GM19239 (cell line): ENCODE data around the gene SEPTIN3.
"Not testable (repeated sequence)": the region's sequence is repeated elsewhere in the genome, so short reads cannot be mapped to it uniquely, and the experiment has no call there.

ENCODE experiments used
- DNase-seq: peaks from one replicate; pipeline ENCODE4 v3.0.0; 2011; ENCODE audit warnings: low spot score; ENCODE audit not compliant: insufficient read length
- FAIRE-seq: peaks from 2 replicates; lab custom pipeline; 2011; peaks lifted over from hg19 to GRCh38; lab: Jason Lieb, UNC

SEPTIN3 gene

DNA sequence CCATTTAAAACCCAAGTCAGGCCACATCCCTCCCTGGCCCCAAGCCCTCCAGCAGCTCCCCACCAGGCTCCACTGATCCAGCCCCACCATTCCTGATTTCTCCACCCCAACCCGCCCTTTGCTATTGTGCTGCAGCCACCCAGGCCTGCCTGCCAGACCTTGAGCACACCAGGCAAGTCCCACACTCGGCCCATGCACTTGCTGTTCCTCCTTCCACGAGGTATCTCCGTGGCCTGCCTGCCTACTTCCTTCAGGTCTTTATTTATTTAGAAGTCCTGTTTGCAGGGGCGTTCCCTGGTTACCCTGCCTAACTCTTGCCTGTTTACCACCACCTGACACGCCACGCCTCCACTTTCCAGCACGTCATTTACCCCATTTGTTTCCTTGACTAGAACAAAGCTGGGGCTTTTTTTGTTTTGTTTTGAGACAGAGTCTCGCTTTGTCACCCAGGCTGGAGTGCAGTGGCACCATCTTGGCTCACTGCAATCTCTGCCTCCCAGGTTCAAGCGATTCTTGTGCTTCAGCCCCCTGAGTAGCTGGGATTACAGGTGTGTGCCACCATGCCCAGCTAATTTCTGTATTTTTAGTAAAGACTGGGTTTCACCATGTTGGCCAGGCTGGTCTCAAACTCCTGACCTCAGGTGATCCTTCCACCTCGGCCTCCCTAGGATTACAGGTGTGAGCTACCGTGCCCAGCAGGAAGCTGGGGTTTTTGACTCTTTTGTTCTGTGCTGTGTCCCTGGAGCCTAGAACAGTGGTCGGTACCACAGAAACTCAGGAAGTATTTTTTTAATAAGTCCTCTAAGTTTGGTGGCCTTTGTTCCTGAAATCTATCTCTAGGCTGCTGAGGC is 29.0 kb upstream of the SEPTIN3 start:
- DNase-seq (no peak), FAIRE-seq (peak; percentile 100)

DNA sequence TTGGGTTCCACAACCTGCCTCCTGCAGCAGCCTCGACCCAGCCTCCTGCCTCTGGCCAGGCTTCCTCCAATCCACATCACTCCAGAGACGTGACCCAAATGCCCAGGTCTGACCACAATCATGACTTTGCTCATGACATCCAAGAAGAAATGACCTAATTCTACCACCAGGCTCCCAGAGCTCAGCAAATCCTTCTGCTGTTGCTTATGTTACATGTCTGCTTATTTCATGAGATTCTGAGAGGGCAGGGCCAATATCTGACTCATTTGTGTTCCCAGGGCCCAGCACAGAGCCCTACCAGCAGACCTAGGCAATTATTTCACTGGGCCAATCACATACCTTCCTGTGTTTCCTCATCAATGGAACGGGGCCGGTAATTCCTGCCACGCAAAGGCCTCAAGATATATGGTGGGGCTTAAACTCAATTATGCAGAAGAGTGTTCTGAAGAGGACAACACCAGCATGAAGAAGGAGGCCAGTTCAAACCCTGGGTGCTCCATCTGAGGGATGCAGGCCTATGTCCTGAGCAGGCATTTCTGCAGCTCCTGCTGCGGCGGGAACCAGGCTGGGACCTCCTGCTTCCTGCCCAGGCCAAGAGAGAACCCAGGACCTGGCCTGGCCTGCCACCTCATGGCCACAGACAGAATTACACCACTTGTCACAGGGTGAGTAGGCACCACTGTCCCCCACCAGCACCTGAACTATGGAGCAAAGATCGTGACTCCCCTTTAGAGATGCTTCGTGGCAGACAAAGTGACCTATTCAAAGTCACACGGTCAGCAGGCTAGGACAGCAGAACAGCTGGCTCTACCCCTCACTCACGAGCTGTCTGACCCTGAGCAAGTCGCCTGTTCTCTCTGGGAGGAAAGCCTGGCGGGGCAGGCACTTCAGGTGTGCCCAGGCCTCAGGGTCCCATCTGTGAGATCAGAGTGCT is 28.1 kb upstream of the SEPTIN3 start:
- FAIRE-seq (peak; percentile 97), DNase-seq (no peak)

DNA sequence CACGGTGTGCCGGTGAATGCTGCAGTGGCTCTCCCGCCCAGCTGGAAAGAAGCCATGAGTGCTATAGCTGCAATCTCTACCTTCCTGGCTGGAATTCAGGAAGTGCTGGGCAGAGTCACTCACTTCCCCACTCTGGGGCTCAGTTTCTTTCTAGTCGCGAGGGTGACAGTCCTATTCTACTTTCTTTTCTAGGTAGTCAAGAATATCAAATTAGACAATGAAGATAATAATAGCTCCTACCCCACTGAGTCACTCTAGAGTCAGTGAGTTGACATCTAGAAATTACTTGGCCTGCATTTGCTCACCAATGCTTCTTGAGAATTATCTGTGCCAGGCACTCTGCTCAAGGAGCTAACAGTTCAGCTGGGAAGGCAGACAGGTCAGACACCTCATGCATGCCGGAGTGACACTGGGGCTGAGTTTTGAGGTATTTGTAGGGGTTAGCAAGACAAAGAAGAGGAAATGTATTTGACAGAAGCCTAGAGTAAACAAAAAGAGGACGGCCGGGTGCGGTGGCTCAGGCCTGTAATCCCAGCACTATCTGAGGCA is 25.5 kb upstream of the SEPTIN3 start:
- no peak for DNase-seq
- FAIRE-seq: no peak

DNA sequence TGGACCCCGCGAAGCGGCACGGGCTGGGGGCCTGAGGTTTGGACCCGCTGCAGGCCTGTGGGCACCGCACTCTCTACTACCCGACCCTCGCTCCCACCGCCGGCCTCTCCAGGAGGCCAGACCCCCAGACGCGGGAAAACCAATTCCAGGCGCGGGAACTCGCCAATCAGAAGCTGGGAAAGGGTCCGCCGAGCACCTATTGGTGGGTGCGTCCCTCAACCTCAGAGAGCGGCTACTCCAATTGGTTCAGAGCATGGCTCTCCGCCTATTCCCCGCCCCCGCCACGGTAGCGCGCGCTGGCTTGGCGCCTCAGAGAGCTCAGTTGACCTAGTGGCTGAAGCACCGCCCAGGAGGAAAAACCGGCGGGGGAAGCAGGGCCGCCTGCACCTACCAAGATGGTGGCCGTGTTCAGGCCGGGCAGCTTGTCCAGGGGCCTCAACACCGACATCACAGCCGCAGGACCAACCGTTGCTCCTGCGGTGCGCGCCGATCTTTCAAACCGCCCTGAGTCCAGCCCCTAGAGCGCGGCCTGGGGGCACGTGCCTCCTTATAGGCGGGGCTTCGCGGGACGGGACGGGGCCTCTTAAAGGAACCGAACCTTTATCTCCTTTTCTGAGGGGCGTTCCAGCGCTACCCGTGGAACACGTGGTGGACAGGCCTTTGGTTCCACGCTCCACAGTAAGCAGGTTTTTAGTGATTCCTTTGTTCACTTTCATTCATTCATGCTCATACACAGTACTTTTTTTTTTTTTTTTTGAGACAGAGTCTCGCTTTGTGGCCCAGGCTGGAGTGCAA is 22.4 kb upstream of the SEPTIN3 start, which contains the start of gene CENPM:
Gene CENPM (minus strand): TSS at position 524 of the 795 bp plus-strand sequence. CDS start 76 bp downstream, at position 448.
- FAIRE-seq (peak; percentile 96), DNase-seq (peak; percentile 66)

DNA sequence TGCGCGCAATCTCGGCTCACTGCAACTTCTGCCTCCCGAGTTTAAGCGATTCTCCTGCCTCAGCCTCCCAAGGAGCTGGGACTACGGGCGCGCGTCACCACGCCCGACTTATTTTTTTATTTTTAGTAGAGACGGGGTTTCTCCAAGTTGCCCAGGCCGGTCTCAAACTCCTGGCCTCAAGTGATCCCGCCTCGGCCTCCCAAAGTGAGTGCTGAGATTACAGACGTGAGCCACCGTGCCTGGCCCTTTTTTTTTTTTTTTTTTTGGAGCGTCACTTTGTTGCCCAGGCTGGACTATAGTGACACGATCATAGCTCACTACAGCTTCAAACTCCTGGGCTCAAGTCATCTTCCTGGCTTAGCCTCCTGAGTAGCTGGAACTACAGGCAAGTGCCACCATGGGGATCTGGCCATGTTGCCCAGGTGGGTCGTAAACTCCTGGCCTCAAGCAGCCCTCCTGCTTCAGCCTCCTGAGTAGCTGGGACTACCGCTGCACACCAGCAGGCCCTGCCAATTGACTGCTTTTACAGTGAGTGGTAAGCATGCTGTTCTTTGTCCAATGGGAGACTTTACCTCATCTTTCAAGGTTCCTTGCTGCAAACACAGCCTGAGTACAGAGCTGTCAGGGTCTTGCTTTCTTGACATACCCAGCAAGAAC is 21.7 kb upstream of the SEPTIN3 start:
- no peak for DNase-seq
- FAIRE-seq: no peak

DNA sequence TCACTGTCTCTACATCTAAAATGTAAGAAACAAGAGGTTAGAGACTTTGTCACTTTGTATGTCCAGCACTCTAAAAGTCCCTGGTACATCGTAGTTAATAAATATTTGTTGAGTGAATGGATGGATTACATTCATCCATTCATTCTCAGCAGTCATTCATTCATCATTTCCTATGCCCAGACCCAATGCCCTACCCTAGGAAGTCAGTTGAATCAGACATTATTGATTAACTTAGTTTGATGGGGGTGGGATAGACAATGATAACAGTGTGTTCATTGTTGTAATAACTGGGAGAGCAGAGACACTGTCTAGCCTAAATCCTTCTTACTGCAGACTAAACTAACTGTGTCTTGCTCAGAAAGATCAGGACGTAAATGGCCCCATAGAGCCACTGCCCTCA is 21.1 kb upstream of the SEPTIN3 start:
- no peak for DNase-seq
- FAIRE-seq: no peak

DNA sequence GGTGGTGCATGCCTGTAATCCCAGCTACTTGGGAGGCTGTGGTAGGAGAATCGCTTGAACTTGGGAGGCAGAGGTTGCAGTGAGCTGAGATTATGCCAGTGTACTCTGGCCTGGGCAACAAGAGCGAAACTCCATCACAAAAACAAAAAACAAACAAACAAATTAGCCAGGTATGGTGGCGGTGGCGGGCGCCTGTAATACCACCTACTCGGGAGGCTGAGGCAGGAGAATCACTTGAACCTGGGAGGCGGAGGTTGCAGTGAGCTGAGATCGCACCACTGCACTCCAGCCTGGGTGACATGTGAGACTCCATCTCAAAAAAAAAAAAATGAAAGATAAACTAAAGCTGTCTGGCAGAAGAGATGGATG is 20.3 kb upstream of the SEPTIN3 start:
- not testable (repeated sequence) for FAIRE-seq, DNase-seq

DNA sequence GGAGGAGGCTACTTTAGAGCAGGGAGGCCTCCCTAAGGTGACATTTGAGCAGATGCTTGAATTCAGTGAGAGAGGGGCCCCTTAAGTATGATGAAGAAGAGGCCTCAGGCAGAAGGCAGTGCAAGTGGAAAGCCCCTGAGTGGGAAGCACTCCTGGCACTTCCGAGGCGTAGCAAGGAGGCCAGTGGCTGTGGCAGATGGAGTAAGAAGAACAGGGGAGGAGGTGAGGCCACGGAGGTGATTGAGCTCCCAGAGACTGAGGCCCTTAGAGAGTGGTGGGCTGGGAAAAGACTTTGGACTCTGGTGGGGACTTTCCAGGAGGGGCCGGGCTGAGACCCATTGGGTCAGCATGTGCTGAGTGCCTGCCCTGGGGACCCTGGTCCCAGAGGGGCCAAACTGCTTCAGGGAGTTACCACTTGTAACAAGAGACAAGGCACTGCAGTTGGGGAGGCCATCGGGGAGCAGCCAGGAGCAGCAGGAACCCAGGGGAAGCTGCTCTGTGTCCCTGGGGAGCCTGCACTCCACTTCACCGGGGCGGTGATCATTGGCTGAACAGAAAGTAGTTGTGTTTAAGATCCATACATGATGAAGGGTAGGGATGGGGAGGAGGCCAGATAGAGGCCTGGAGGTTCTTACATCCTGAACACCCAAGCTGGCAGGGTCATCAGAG is 19.8 kb upstream of the SEPTIN3 start:
- DNase-seq: no peak
- FAIRE-seq: peak; percentile 87

DNA sequence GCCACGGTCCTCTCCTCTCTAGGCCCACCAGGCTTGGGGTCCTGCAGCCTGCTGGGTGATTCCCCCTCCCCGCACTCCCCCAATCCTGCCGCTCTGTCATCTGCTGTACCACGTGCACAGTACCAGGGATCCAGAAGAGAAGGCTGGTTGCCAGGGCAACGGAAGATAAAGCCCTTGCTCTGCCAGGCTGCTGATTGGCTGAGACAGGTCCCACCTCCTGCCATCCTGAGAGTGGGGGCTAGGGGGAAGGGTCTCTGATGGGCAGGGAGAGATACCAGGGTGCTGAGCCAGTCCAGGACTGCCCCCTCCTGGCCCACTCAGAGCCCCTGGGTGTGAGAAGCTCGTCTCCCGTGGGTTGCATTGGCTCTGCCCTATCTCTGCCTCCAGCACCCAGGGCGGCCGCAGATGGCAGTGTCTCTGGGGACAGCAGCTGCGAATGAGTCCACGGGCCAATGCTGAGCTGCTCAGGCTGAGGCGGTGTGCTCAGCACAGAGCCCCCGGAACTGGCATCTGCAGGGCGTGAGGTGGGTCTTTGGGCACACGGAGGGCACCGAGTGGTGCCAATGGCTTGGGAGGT is 17.3 kb upstream of the SEPTIN3 start, which contains the start of gene SMIM45:
Gene SMIM45 (plus strand): TSS at position 253 of the 577 bp plus-strand sequence.
- FAIRE-seq: no peak
- DNase-seq: no peak

DNA sequence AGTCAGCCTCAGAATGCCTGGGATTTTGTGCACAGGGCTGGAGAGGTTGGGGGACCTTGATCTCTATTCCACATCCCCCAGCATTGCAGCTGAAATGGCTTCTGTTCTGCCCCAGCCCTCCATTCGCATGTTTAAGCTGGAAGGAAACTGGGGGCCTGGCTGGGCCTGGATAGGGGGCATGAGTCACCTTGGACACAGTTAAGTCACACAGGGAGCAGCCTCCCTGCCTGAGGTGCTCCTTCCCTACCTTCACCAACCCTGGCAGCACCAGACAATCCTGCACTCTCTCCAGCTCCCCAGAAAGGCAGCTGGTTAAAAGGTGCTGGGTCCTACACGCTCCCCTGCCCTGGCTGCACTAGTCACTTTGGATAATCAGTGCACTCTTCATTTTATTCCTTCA is 16.5 kb upstream of the SEPTIN3 start:
- no peak for DNase-seq
- FAIRE-seq: no peak

DNA sequence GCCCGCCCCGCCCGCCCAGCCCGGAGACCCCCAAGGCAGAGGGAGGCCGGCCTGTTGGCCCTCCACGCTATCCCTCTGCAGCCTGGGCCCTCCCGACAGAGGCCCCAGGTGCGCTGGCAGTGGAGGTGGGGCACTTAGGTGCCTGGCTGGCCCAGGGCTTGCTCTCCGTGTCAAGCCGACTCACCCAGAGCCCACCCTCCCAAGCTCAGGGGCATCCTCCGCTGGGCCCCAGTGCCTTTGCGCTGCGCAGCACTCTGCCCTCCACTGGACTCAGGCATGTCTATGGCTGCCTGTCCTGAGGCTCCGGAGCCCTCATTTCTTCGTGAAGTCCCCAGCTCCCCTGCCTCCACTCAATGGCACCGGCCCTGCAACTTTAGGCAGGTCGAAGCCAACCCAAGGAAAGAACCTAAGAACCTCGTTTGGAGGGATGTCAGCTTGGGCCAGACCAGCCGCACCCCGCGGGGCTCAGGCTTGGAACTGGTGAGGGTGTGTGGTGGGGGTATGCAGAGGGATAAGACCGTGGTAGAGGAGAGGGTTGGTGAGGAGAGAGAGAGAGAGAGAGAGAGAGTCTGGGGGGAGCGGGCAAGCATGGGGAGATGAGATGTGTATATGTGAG is 11.2 kb upstream of the SEPTIN3 start:
- no peak for FAIRE-seq
- DNase-seq: no peak

DNA sequence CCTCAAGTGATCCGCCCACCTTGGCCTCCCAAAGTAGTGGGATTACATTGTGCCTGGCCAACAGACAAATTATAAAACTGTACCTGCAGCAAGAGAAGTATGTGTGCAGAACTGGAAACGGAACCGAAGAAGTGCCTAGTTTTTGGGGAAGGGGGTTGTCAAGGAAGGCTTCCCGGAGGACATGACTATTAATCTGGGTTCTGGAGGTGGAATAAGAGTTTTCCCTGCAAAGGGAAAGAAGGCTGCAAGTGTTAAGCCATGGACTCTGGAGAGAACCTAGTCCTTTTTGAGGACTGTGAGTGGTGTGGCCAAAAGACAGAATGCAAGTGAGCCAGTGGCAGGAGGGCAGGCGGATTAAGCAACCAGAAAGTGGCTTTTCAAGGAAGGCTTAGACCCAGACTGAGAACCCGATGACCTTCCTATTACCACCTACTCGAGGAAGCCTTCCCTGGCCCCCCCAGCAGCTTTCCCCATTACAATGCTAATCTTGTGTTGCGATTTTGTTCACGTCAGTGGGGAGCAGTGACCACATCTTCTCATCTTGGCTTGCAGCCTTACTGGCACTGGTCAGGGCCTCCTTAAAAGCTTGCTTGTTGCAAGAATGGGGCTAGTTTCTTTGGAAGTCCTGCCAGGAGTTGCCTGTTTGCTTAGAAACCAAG is 5.7 kb upstream of the SEPTIN3 start:
- DNase-seq (no peak), FAIRE-seq (no peak)

DNA sequence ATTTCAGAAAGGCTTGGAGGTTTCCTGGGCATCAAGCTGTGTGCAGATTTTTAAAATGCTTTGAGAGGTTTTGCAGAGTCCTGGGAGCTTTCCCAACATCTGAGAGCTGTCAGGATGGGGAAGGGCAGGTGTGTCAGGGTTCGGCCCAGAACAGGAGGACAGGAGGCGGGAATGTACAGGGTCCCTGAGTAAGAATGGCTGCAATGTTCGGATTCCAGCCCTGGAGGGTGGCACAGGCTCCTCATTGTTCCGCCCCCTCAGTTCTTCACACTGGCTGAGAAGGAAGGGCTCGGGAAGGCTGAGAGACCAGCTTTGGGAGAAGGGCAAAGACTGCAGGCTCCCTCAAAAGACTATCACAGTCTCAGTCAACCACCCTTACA is 5.1 kb upstream of the SEPTIN3 start:
- no peak for FAIRE-seq
- DNase-seq: no peak

DNA sequence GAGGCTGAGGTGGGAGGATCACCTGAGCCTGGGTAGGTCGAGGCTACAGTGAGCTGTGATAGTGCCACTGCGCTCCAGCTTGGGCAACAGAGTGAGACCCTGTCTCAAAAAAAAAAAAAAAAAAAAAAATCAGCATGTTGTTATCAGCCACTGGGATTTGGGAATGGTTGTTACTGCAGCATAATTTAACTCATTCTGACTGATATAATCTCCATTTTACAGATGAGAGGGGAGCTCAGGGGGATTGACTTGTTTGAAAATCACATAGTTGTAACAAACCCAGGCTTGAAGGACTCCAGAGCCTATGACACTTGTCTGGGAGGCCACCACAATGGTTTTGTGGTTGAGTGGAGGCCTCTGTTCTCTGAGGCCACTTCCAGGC is 3.0 kb upstream of the SEPTIN3 start:
- FAIRE-seq: no peak
- no peak for DNase-seq

DNA sequence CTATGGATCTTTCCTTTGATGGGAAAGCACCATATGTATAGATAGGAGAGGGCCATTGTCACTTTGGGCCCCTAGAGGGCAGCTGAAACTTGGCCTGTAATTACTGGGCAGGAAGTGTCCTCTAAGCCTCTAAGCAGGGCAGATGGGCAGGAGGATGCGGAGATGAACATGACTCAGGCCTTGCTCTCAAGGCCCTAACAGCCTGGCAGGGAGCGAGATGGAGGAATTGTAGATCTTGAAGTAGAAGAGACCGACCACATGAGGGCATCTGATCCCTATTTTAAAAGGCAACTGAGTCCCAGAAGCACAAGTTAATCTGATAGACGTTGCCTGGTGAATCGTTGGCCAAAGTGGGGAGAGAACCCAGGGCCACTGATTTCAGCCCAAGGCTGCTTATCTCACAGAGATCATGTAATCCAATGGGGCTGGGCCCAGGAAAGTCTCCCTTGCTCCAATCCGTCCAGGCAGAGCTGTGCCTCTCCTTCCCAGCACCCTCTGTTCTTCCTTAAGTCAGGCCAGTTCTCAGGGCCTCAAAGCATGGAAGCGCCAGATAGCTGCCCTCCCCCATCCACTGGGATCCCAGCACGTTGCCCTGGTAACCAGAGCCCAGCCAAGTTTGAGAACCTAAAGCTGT is 2.5 kb upstream of the SEPTIN3 start:
- no peak for DNase-seq
- peak; percentile 95 for FAIRE-seq

DNA sequence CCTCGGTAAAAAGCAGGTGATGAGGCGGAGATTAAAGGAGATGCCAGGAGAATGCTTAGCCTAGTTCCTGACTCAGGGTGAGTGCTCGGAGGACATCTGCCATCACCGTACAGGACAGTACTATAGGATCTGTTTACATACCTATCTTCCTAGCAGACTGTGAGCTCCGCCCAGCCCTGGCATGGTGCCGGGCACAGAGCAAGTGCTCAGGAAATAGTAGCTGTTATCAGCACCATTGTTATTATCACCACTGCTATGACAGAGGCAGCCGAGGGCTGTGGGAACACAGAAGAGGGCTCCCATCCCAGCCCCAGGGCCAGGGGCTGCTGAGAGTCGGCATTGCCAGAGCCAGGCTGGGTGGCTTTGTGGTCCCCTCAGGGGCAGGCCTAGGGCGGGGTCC is 642 bp upstream of the SEPTIN3 start:
- no peak for DNase-seq
- no peak for FAIRE-seq

DNA sequence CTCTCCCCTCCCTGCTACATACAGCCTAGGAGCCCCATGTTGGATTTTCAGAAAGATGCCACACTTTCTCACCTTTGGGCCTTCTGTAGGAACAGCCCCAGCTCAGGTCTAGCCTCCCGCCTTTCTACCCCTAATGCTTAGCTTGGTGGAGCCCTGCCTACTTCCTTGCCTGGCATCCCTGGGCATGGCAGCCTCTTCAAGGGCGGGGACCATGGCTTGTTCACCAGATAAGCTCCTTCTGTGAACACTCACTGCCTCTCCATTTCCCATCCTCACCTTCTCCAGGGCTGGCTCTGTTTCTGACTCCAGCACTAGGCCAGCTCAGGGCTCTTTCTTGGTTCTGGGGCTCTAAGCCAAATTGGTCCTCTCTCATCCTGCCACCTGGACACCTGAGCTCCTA is 1.4 kb downstream of the SEPTIN3 start:
- no peak for DNase-seq
- no peak for FAIRE-seq
